ENCODE results near the gene PPP1R27. TPM values are rescaled to one million over a fixed set of nuclear protein-coding genes. Genes with fewer than 3 reads are reported as not detected.

Gene PPP1R27
- polyA plus RNA-seq, 12 donors = 10.9 to 61.9 (median 26.1) TPM; not detected in 1

- no peak for DNase-seq
Observed at GRCh38 chr17:81822996-81823819, 11.6 kb downstream of the PPP1R27 start.

- DNase-seq = no peak
Observed at GRCh38 chr17:81822312-81822637, 12.6 kb downstream of the PPP1R27 start.

- DNase-seq = no peak
Observed at GRCh38 chr17:81821603-81822311, 13.1 kb downstream of the PPP1R27 start.

GRCh38 chr17:81821147-81821546 lies 13.7 kb downstream of the PPP1R27 start:
- DNase-seq = no peak

GRCh38 chr17:81819708-81820107 lies 15.1 kb downstream of the PPP1R27 start:
- no peak for DNase-seq

- DNase-seq = no peak
Observed at GRCh38 chr17:81817758-81818147, 17.1 kb downstream of the PPP1R27 start.

GRCh38 chr17:81815646-81815986 lies 19.2 kb downstream of the PPP1R27 start:
- DNase-seq = no peak

- no peak for DNase-seq
Observed at GRCh38 chr17:81814748-81815645, 19.9 kb downstream of the PPP1R27 start.

GRCh38 chr17:81813861-81814683 lies 20.8 kb downstream of the PPP1R27 start:
- no peak for DNase-seq

GRCh38 chr17:81813371-81813684 lies 21.5 kb downstream of the PPP1R27 start:
- DNase-seq = no peak

- DNase-seq = no peak
Observed at GRCh38 chr17:81812571-81813370, 22.1 kb downstream of the PPP1R27 start.

- no peak for DNase-seq
Observed at GRCh38 chr17:81811705-81812570, 22.9 kb downstream of the PPP1R27 start.

GRCh38 chr17:81810892-81811704 lies 23.8 kb downstream of the PPP1R27 start:
- no peak for DNase-seq

GRCh38 chr17:81810476-81810875 lies 24.4 kb downstream of the PPP1R27 start:
- no peak for DNase-seq

- DNase-seq = no peak
Observed at GRCh38 chr17:81809556-81809998, 25.3 kb downstream of the PPP1R27 start.

GRCh38 chr17:81808778-81809555 lies 25.9 kb downstream of the PPP1R27 start:
- DNase-seq = no peak

- no peak for DNase-seq
Observed at GRCh38 chr17:81807839-81808238, 27.0 kb downstream of the PPP1R27 start.

- DNase-seq = no peak
Observed at GRCh38 chr17:81807210-81807719, 27.6 kb downstream of the PPP1R27 start.
